Thoracic aorta (tissue), 2 donors: ENCODE measurements around the gene IRX3. TPM values are rescaled to one million over a fixed set of nuclear protein-coding genes. Genes with fewer than 3 reads are reported as not detected.

Source experiments
- ATAC-seq: fragments of 150-250 bp; one replicate; pipeline ENCODE4 v1.8.0; 2017; ENCODE audit warnings: low read depth; ENCODE audit not compliant: insufficient number of reproducible peaks, low FRiP score
- DNase-seq: peaks from one replicate; pipeline ENCODE4 v3.0.0-alpha.2; 2020; ENCODE audit warnings: low spot score
- H3K27ac ChIP-seq, 2 donors: fragments of 200-600 bp; sonication (generic); 1 replicate in 1 of 2; 2 replicates in 1 of 2; pipeline ENCODE4 v1.5.1; 2016; ENCODE audit warnings: mild to moderate bottlenecking in 2 of 2, moderate library complexity in 2 of 2
- H3K27me3 ChIP-seq: fragments of 200-600 bp; sonication (generic); replicated peaks from 2 replicates; pipeline ENCODE4 v1.6.0; 2016; ENCODE audit warnings: mild to moderate bottlenecking; ENCODE audit not compliant: insufficient read depth
- H3K36me3 ChIP-seq: fragments of 200-600 bp; sonication (generic); one replicate; pipeline ENCODE4 v1.5.1; 2016
- H3K4me1 ChIP-seq, 2 donors: fragments of 200-600 bp; sonication (generic); 1 replicate in 1 of 2; 2 replicates in 1 of 2; pipeline versions ENCODE4 v1.5.1 to v1.6.0; 2016; ENCODE audit warnings: low read depth in 2 of 2, mild to moderate bottlenecking in 1 of 2; ENCODE audit not compliant: control insufficient read depth in 1 of 2
- H3K4me3 ChIP-seq: fragments of 200-600 bp; sonication (generic); 2 replicates; pipeline ENCODE4 v1.5.1; 2016; ENCODE audit warnings: mild to moderate bottlenecking
- H3K9me3 ChIP-seq: fragments of 200-600 bp; sonication (generic); 2 replicates; pipeline ENCODE4 v1.5.1; 2016
- CTCF ChIP-seq: fragments of 200-600 bp; sonication (generic); IDR thresholded peaks from one replicate; pipeline ENCODE4 v1.5.1; 2019; ENCODE audit warnings: antibody characterized with exemption
- total RNA-seq, 2 donors: library from RNA; depleted of rRNA; stranded (reverse); fragments of >200 nt; gene quantifications; one replicate each; pipeline versions ENCODE4 v1.1.0 to v1.2.3, GENCODE V29; 2016

Gene IRX3
- total RNA-seq, 2 donors from 2014 or later, result 0.95 to 2.0 TPM

GRCh38 chr16:54317101-54317611 is 30.6 kb upstream of the IRX3 start:
- H3K4me3 ChIP-seq, result no peak overlapping the region
- H3K9me3 ChIP-seq, result no peaks in the 10 kb centered on the region
- no peaks in the 10 kb centered on the region for H3K36me3 ChIP-seq
- H3K27ac ChIP-seq, result no peak overlapping the region
- ATAC-seq (no peak), DNase-seq (no peak)
- no peaks in the 10 kb centered on the region for H3K27me3 ChIP-seq
- H3K4me1 ChIP-seq, result no peaks in the 10 kb centered on the region
- no peak for TF ChIP-seq CTCF

- H3K27me3 ChIP-seq, result no peaks in the 10 kb centered on the region
- no peaks in the 10 kb centered on the region for H3K4me1 ChIP-seq
- H3K9me3 ChIP-seq, result no peaks in the 10 kb centered on the region
- no peak overlapping the region for H3K4me3 ChIP-seq
- DNase-seq (no peak), ATAC-seq (no peak)
- no peak for TF ChIP-seq CTCF
- no peaks in the 10 kb centered on the region for H3K36me3 ChIP-seq
- H3K27ac ChIP-seq, result no peak overlapping the region
These were observed 29.7 kb upstream of the IRX3 start for GRCh38 chr16:54316095-54316889.

- H3K4me1 ChIP-seq, result no peaks in the 10 kb centered on the region
- TF ChIP-seq CTCF, result no peak
- ATAC-seq (no peak), DNase-seq (no peak)
- no peak overlapping the region for H3K4me3 ChIP-seq
- no peaks in the 10 kb centered on the region for H3K27me3 ChIP-seq
- no peaks in the 10 kb centered on the region for H3K9me3 ChIP-seq
- no peak overlapping the region for H3K27ac ChIP-seq
- H3K36me3 ChIP-seq, result no peaks in the 10 kb centered on the region
These were observed 27.2 kb upstream of the IRX3 start for GRCh38 chr16:54313789-54314188.

GRCh38 chr16:54312502-54312991 is 26.0 kb upstream of the IRX3 start:
- H3K27ac ChIP-seq, result no peak overlapping the region
- no peaks in the 10 kb centered on the region for H3K4me1 ChIP-seq
- no peaks in the 10 kb centered on the region for H3K27me3 ChIP-seq
- DNase-seq, result no peak
- no peaks in the 10 kb centered on the region for H3K9me3 ChIP-seq
- H3K4me3 ChIP-seq, result no peak overlapping the region
- no peak for TF ChIP-seq CTCF
- H3K36me3 ChIP-seq, result no peaks in the 10 kb centered on the region
- no peak for ATAC-seq

GRCh38 chr16:54309341-54309740 is 22.8 kb upstream of the IRX3 start:
- no peak overlapping the region for H3K27ac ChIP-seq
- TF ChIP-seq CTCF, result no peak
- H3K4me1 ChIP-seq, result no peaks in the 10 kb centered on the region
- no peaks in the 10 kb centered on the region for H3K9me3 ChIP-seq
- ATAC-seq (no peak), DNase-seq (no peak)
- no peaks in the 10 kb centered on the region for H3K36me3 ChIP-seq
- no peaks in the 10 kb centered on the region for H3K27me3 ChIP-seq
- H3K4me3 ChIP-seq, result no peak overlapping the region
